B cell (primary cell): ENCODE measurements around the gene TIMP2. TPM values are rescaled to one million over a fixed set of nuclear protein-coding genes. Genes with fewer than 3 reads are reported as not detected.

ENCODE experiments used
- ATAC-seq: fragments of 200-7000 bp; cut with Tn5 transposase; one replicate; pipeline ENCODE4 v1.10.0; 2021; ENCODE audit warnings: low read depth, mild to moderate bottlenecking, moderate number of reproducible peaks, moderate library complexity
- CTCF ChIA-PET: fragments of 350-600 bp; sonication (Branson Sonifier 250); formaldehyde crosslinking; loops from one replicate; lab custom pipeline; 2021; ENCODE audit warnings: antibody characterized with exemption, inconsistent platforms; lab: Charles Lee
- POLR2A ChIA-PET: fragments of 350-600 bp; sonication (Branson Sonifier 250); formaldehyde crosslinking; loops from one replicate; lab custom pipeline; 2021; ENCODE audit warnings: antibody characterized with exemption; lab: Charles Lee
- DNase-seq: peaks from one replicate; pipeline ENCODE4 v3.0.0; 2013
- H2AFZ ChIP-seq: 2 replicates; pipeline ENCODE4 v1.6.1; 2012; ENCODE audit warnings: mild to moderate bottlenecking, low read depth, low read length; ENCODE audit not compliant: insufficient read depth, poor library complexity, severe bottlenecking
- H3K27ac ChIP-seq, 2 donors: 1 replicate in 1 of 2; 2 replicates in 1 of 2; pipeline ENCODE4 v1.5.1; 2012 to 2013; ENCODE audit warnings: low read length in 2 of 2, mild to moderate bottlenecking in 2 of 2, moderate library complexity in 1 of 2
- H3K27me3 ChIP-seq, 4 experiments: fragments of 200-600 bp in 1 of 4; sonication (generic) in 1 of 4; replicated peaks in 1 of 4; 1 replicate in 2 of 4; 2 replicates in 2 of 4; pipeline versions ENCODE4 v1.6.1 to v1.7.0; 2013 to 2016; ENCODE audit warnings: low read length in 3 of 4, mild to moderate bottlenecking in 2 of 4, mixed read lengths in 1 of 4, moderate library complexity in 1 of 4; ENCODE audit not compliant: insufficient read depth in 4 of 4, control insufficient read depth in 3 of 4; ENCODE audit errors: control extremely low read depth in 1 of 4
- H3K36me3 ChIP-seq, 2 experiments: replicated peaks in 1 of 2; 1 replicate in 1 of 2; 2 replicates in 1 of 2; pipeline versions ENCODE4 v1.6.1 to v1.7.1; 2013; ENCODE audit warnings: low read length in 1 of 2; ENCODE audit not compliant: insufficient read depth in 2 of 2, control insufficient read depth in 1 of 2; ENCODE audit errors: control extremely low read depth in 1 of 2, extremely low read depth in 1 of 2
- H3K4me1 ChIP-seq, 2 donors: fragments of 200-600 bp in 1 of 2; sonication (generic) in 1 of 2; 1 replicate in 1 of 2; 2 replicates in 1 of 2; pipeline versions ENCODE4 v1.5.1 to v1.6.1; 2013 to 2017; ENCODE audit warnings: low read length in 2 of 2; ENCODE audit not compliant: control insufficient read depth in 2 of 2, insufficient read depth in 2 of 2
- H3K4me2 ChIP-seq: replicated peaks from 2 replicates; pipeline ENCODE3; 2012; ENCODE audit warnings: mild to moderate bottlenecking, low read depth, low read length; ENCODE audit not compliant: poor library complexity, severe bottlenecking
- H3K4me3 ChIP-seq, 5 experiments: fragments of 200-600 bp in 1 of 5; sonication (generic) in 1 of 5; 1 replicate in 3 of 5; 2 replicates in 2 of 5; pipeline versions ENCODE4 v1.5.1 to v1.7.0; 2011 to 2016; ENCODE audit warnings: low read length in 4 of 5, mild to moderate bottlenecking in 4 of 5, low read depth in 2 of 5, control low read depth in 1 of 5, moderate library complexity in 1 of 5; ENCODE audit not compliant: insufficient read depth in 1 of 5; ENCODE audit errors: control extremely low read depth in 1 of 5, extremely low read depth in 1 of 5
- H3K79me2 ChIP-seq: fragments of 200-600 bp; sonication (generic); one replicate; pipeline ENCODE4 v1.6.0; 2016; ENCODE audit warnings: low read length; ENCODE audit not compliant: control insufficient read depth, insufficient read depth
- H3K9ac ChIP-seq: fragments of 200-600 bp; sonication (generic); 2 replicates; pipeline ENCODE4 v1.6.1; 2017; ENCODE audit warnings: mild to moderate bottlenecking, low read length, moderate library complexity
- H3K9me3 ChIP-seq, 3 donors: one replicate each; pipeline versions ENCODE4 v1.6.1 to v1.7.1; 2013; ENCODE audit warnings: low read length in 2 of 3; ENCODE audit not compliant: control insufficient read depth in 2 of 3, insufficient read depth in 1 of 3; ENCODE audit errors: control extremely low read depth in 1 of 3
- H4K20me1 ChIP-seq: 2 replicates; pipeline ENCODE4 v1.6.0; 2012; ENCODE audit warnings: mild to moderate bottlenecking, low read length; ENCODE audit not compliant: insufficient read depth, control insufficient read depth, poor library complexity, severe bottlenecking
- H3K27ac Mint-ChIP-seq: one replicate; pipeline ENCODE4 v1.8.0; 2021; ENCODE audit warnings: mixed read lengths
- H3K27me3 Mint-ChIP-seq: one replicate; pipeline ENCODE4 v1.8.0; 2021; ENCODE audit warnings: mixed read lengths
- H3K4me1 Mint-ChIP-seq: one replicate; pipeline ENCODE4 v1.8.0; 2021; ENCODE audit warnings: mixed read lengths
- H3K4me3 Mint-ChIP-seq: one replicate; pipeline ENCODE4 v1.8.0; 2021; ENCODE audit warnings: mixed read lengths
- H3K9me3 Mint-ChIP-seq: one replicate; pipeline ENCODE4 v1.8.0; 2022; ENCODE audit warnings: mixed read lengths; ENCODE audit not compliant: insufficient read depth
- CTCF ChIP-seq: fragments of 200-600 bp; IDR thresholded peaks from one replicate; pipeline ENCODE4 v1.8.0; 2022; ENCODE audit warnings: antibody characterized with exemption, mild to moderate bottlenecking
- EZH2 ChIP-seq: IDR thresholded peaks from 2 replicates; pipeline ENCODE4 v1.6.1; 2012; ENCODE audit warnings: borderline replicate concordance, low read depth, mild to moderate bottlenecking, moderate library complexity, low read length; ENCODE audit not compliant: insufficient read depth, poor library complexity, severe bottlenecking
- WGBS: methylation state at CpG from one replicate; pipeline ENCODE4 v1.1.5; 2013; ENCODE audit warnings: missing lambda C conversion rate; ENCODE audit not compliant: insufficient coverage; 5-methylcytosine and 5-hydroxymethylcytosine counted together
- intact Hi-C: fragments of 100-400 bp; cut with micrococcal nuclease; formaldehyde crosslinking; loops from one replicate; pipeline ENCODE4 v1.10.0; 2022
- polyA plus RNA-seq: library from polyadenylated mRNA; depleted of rRNA; stranded (reverse); fragments of >200 nt; gene quantifications from 2 replicates; pipeline ENCODE4 v1.2.3, GENCODE V29; 2012
- total RNA-seq, 2 donors: library from RNA; stranded (reverse); fragments of 120-200 nt in 1 of 2; gene quantifications; 1 replicate in 1 of 2; 2 replicates in 1 of 2; pipeline versions ENCODE4 v1.2.3 to v1.2.4, GENCODE V29; 2013 to 2022

The TIMP2 gene
- total and polyA plus RNA-seq, 2 donors (not counting 1 experiment from before 2014, with no cell fraction given) = 4.8 to 10.0 TPM

- H3K27me3 Mint-ChIP-seq = peaks cover 10% of the 10 kb centered on the region
- Histone ChIP-seq H4K20me1 (no peaks in the 10 kb centered on the region), H3K4me3 (no peak overlapping the region), H3K36me3 (no peaks in the 10 kb centered on the region), H3K79me2 (no peaks in the 10 kb centered on the region), H3K27ac (no peak overlapping the region), H3K4me2 (no peak overlapping the region), H3K9me3 (peaks cover 0 to 26% (median 17%) of the 10 kb centered on the region in 3 donors), H3K27me3 (peaks cover 0 to 13% (median 0%) of the 10 kb centered on the region in 4 experiments), H2AFZ (no peak overlapping the region), H3K4me1 (no peaks in the 10 kb centered on the region), H3K9ac (no peak overlapping the region)
- no peak overlapping the region for H3K4me3 Mint-ChIP-seq
- H3K27ac Mint-ChIP-seq = no peak overlapping the region
- no peak for TF ChIP-seq EZH2
- TF ChIP-seq CTCF = no peak
- no peaks in the 10 kb centered on the region for H3K4me1 Mint-ChIP-seq
- ChIA-PET CTCF (no interaction called here), POLR2A (no interaction called here)
- H3K9me3 Mint-ChIP-seq = peaks cover 1% of the 10 kb centered on the region
- DNase-seq (no peak), ATAC-seq (no peak)
- 90% methylated on average over 13 of the region's 14 CpGs for WGBS
- intact Hi-C loops = no loop called here
Measured at GRCh38 chr17:78954684-78955083, 29.5 kb upstream of the TIMP2 start.

GRCh38 chr17:78953356-78954350 is 28.5 kb upstream of the TIMP2 start:
- DNase-seq (no peak), ATAC-seq (no peak)
- H4K20me1 ChIP-seq = no peaks in the 10 kb centered on the region
- H3K27ac ChIP-seq = no peak overlapping the region
- H3K27me3 Mint-ChIP-seq = peaks cover 10% of the 10 kb centered on the region
- H3K27me3 ChIP-seq = peaks cover 0 to 13% (median 0%) of the 10 kb centered on the region in 4 experiments
- H3K4me2 ChIP-seq = no peak overlapping the region
- H3K9me3 ChIP-seq = peaks cover 0 to 30% (median 17%) of the 10 kb centered on the region in 3 donors
- no peak overlapping the region for H3K4me3 ChIP-seq
- intact Hi-C loops = no loop called here
- H3K79me2 ChIP-seq = no peaks in the 10 kb centered on the region
- CTCF ChIA-PET = interaction anchor here (1.1 to 1.6 kb wide), 2 partner anchors 12 to 18 kb away, joined by 3 read pairs; no protein-coding TSS in a partner anchor
- no peak for TF ChIP-seq CTCF
- no peak for TF ChIP-seq EZH2
- H3K27ac Mint-ChIP-seq = no peak overlapping the region
- POLR2A ChIA-PET = no interaction called here
- no peak overlapping the region for H3K9ac ChIP-seq
- peaks cover 1% of the 10 kb centered on the region for H3K9me3 Mint-ChIP-seq
- H3K4me1 Mint-ChIP-seq = no peaks in the 10 kb centered on the region
- 86% methylated on average over 29 of the region's 29 CpGs for WGBS
- no peak overlapping the region for H2AFZ ChIP-seq
- H3K4me3 Mint-ChIP-seq = no peak overlapping the region
- H3K4me1 ChIP-seq = no peaks in the 10 kb centered on the region
- no peaks in the 10 kb centered on the region for H3K36me3 ChIP-seq
